SH-SY5Y (cell line): ENCODE measurements around the gene CARD19.

ENCODE experiments used
- GATA2 ChIP-seq: IDR thresholded peaks from 2 replicates; pipeline ENCODE4 v1.6.1; 2011; ENCODE audit warnings: mild to moderate bottlenecking, low read depth, low read length
- GATA3 ChIP-seq: IDR thresholded peaks from 2 replicates; pipeline ENCODE4 v1.6.1; 2011; ENCODE audit warnings: low read depth, mild to moderate bottlenecking, low read length, moderate library complexity

Gene CARD19

GRCh38 chr9:93133681-93134014, 37.6 kb downstream of the CARD19 start:
- TF ChIP-seq GATA2: no peak
- TF ChIP-seq GATA3: no peak

- TF ChIP-seq GATA3: no peak
- no peak for TF ChIP-seq GATA2
These were observed 38.2 kb downstream of the CARD19 start, which contains the start of gene NINJ1 for GRCh38 chr9:93134015-93134739. NINJ1 (minus strand) TSS chr9:93134251; CDS start chr9:93134217, 34 bp downstream.

- TF ChIP-seq GATA2 (no peak), GATA3 (no peak)
These were observed 38.9 kb downstream of the CARD19 start for GRCh38 chr9:93134740-93135444.

GRCh38 chr9:93136011-93136440, 40.0 kb downstream of the CARD19 start:
- TF ChIP-seq GATA3 (no peak), GATA2 (no peak)

- TF ChIP-seq GATA2 (no peak), GATA3 (no peak)
These were observed 41.3 kb downstream of the CARD19 start for GRCh38 chr9:93137362-93137761.

- no peak for TF ChIP-seq GATA3
These were observed 42.3 kb downstream of the CARD19 start for GRCh38 chr9:93138171-93138764.

GRCh38 chr9:93139365-93140182, 43.6 kb downstream of the CARD19 start:
- no peak for TF ChIP-seq GATA3
- no peak for TF ChIP-seq GATA2

GRCh38 chr9:93141771-93142483, 45.9 kb downstream of the CARD19 start:
- no peak for TF ChIP-seq GATA3
- no peak for TF ChIP-seq GATA2

- TF ChIP-seq GATA3: no peak
- TF ChIP-seq GATA2: no peak
These were observed 48.0 kb downstream of the CARD19 start for GRCh38 chr9:93143830-93144530.

GRCh38 chr9:93147632-93148031, 51.6 kb downstream of the CARD19 start:
- TF ChIP-seq GATA3 (no peak), GATA2 (no peak)

- TF ChIP-seq GATA3 (no peak), GATA2 (no peak)
These were observed 52.7 kb downstream of the CARD19 start for GRCh38 chr9:93148721-93149120.

GRCh38 chr9:93149361-93149760, 53.3 kb downstream of the CARD19 start:
- TF ChIP-seq GATA3 (no peak), GATA2 (no peak)

GRCh38 chr9:93151097-93151784, 55.2 kb downstream of the CARD19 start:
- TF ChIP-seq GATA3: no peak
- TF ChIP-seq GATA2: no peak
